Ovary (tissue), 9 donors: ENCODE results near the gene ACVR1B. TPM values are rescaled to one million over a fixed set of nuclear protein-coding genes. Genes with fewer than 3 reads are reported as not detected.

Experiments used
- DNase-seq, 5 donors: peaks; one replicate each; pipeline ENCODE4 v3.0.0-alpha.2; 2019 to 2020
- H3K27ac ChIP-seq, 2 donors: fragments of 200-600 bp; one replicate each; pipeline versions ENCODE4 v1.5.1 to v1.8.0; 2019 to 2022
- H3K27me3 ChIP-seq: fragments of 200-600 bp; one replicate; pipeline ENCODE4 v1.8.0; 2022
- H3K36me3 ChIP-seq: fragments of 200-600 bp; sonication (generic); one replicate; pipeline ENCODE4 v1.5.1; 2019
- H3K4me1 ChIP-seq: one replicate; pipeline ENCODE4 v1.8.1; 2013; ENCODE audit warnings: mild to moderate bottlenecking, moderate library complexity; ENCODE audit not compliant: insufficient read depth
- H3K4me3 ChIP-seq: fragments of 200-600 bp; sonication (generic); one replicate; pipeline ENCODE4 v1.5.1; 2017
- H3K9me3 ChIP-seq, 2 donors: fragments of 200-600 bp in 1 of 2; sonication (generic) in 1 of 2; one replicate each; pipeline versions ENCODE4 v1.5.1 to v1.8.1; 2013 to 2019; ENCODE audit warnings: mild to moderate bottlenecking in 1 of 2, moderate library complexity in 1 of 2
- CTCF ChIP-seq, 3 donors: fragments of 450-650 bp in 2 of 3; fragments of 200-600 bp in 1 of 3; IDR thresholded peaks; one replicate each; pipeline versions ENCODE4 v1.5.1 to v1.8.0; 2016 to 2022; ENCODE audit warnings: antibody characterized with exemption in 3 of 3, mild to moderate bottlenecking in 1 of 3
- EP300 ChIP-seq: sonication (generic); formaldehyde crosslinking; IDR thresholded peaks from one replicate; pipeline ENCODE4 v1.6.1; 2017; ENCODE audit warnings: antibody characterized with exemption
- POLR2A ChIP-seq: fragments of 450-650 bp; IDR thresholded peaks from one replicate; pipeline ENCODE4 v1.6.1; 2017; ENCODE audit warnings: antibody characterized with exemption, mild to moderate bottlenecking, moderate library complexity
- WGBS, 3 donors: extraction: QIAGEN DNeasy Blood & Tissue Kit in 1 of 3; methylation state at CpG; one replicate each; pipeline versions ENCODE4 v1.1.5 to v1.1.7; 2013 to 2017; 5-methylcytosine and 5-hydroxymethylcytosine counted together
- intact Hi-C, 4 donors: fragments of 100-400 bp; cut with DNase I; formaldehyde crosslinking; loops; one replicate each; pipeline versions ENCODE4 v1.11.0 to v1.15.1; 2022 to 2023
- polyA plus RNA-seq, 2 donors: library from polyadenylated mRNA; stranded (reverse); fragments of 200-250 nt in 1 of 2; fragments of 350-450 nt in 1 of 2; fragmentation: Illumina TruSeq in 1 of 2; extraction: RNeasy Lipid Tissue Mini Kit (QIAGEN cat#74804) in 1 of 2; gene quantifications; one replicate each; pipeline ENCODE4 v1.2.3, GENCODE V29; 2013 to 2014
- total RNA-seq, 7 donors: library from RNA; depleted of rRNA in 2 of 7; stranded (reverse); fragments of >200 nt in 2 of 7; fragmentation: NEBNext Ultra II Directional in 3 of 7; extraction: Animal tissue kit (Norgen Biotek cat#: 25700) in 3 of 7; gene quantifications; one replicate each; pipeline versions ENCODE4 v1.1.0 to v1.2.4, GENCODE V29; 2016 to 2023
- donor health status: DM: no; HTN: no; CAD: no; lungs with moderate emphysema.
- donor health status: DM: no; HTN: no; CAD: no.
- donor health status: Bipolar disorder and iron deficiency.
- donor health status: DM: yes; HTN: yes; CAD: no.
- donor health status: DM: no; HTN: no; CAD: no.
- donor health status: DM: yes; HTN: yes; CAD: no.

The ACVR1B gene
- total and polyA plus RNA-seq, 9 donors = 6.9 to 27.3 (median 19.1) TPM

GRCh38 chr12:51932218-51933076, 19.1 kb upstream of the ACVR1B start:
- Histone ChIP-seq H3K27ac (no peak overlapping the region), H3K27me3 (no peaks in the 10 kb centered on the region), H3K9me3 (no peaks in the 10 kb centered on the region), H3K4me1 (no peaks in the 10 kb centered on the region), H3K4me3 (no peak overlapping the region), H3K36me3 (no peaks in the 10 kb centered on the region)
- 67 to 74% (median 72%) methylated on average over 5 of the region's 5 CpGs for WGBS, 3 donors
- intact Hi-C loops = no loop called here
- no peak for TF ChIP-seq EP300
- no peak for TF ChIP-seq CTCF (IDR thresholded peaks at IDR 0.05)
- TF ChIP-seq POLR2A = no peak
- no peak for DNase-seq

- 62 to 74% (median 66%) methylated on average over 4 of the region's 4 CpGs for WGBS, 3 donors
- H3K4me1 ChIP-seq = no peaks in the 10 kb centered on the region
- no peak overlapping the region for H3K4me3 ChIP-seq
- H3K27ac ChIP-seq = no peak overlapping the region
- no peak for TF ChIP-seq POLR2A
- TF ChIP-seq EP300 = no peak
- TF ChIP-seq CTCF (IDR thresholded peaks at IDR 0.05) = no peak
- no peaks in the 10 kb centered on the region for H3K9me3 ChIP-seq
- intact Hi-C loops = no loop called here
- no peak for DNase-seq
- H3K27me3 ChIP-seq = no peaks in the 10 kb centered on the region
- no peaks in the 10 kb centered on the region for H3K36me3 ChIP-seq
Measured at GRCh38 chr12:51934080-51934479, 17.4 kb upstream of the ACVR1B start.

GRCh38 chr12:51937926-51938325, 13.6 kb upstream of the ACVR1B start:
- Histone ChIP-seq H3K27me3 (no peaks in the 10 kb centered on the region), H3K9me3 (no peaks in the 10 kb centered on the region), H3K27ac (no peak overlapping the region), H3K4me3 (no peak overlapping the region), H3K36me3 (no peaks in the 10 kb centered on the region), H3K4me1 (peaks cover 4% of the 10 kb centered on the region)
- 32 to 48% (median 45%) methylated on average over 2 of the region's 2 CpGs for whole genome bisulfite sequencing, 3 donors
- intact Hi-C loops = no loop called here
- TF ChIP-seq EP300 = no peak
- no peak for TF ChIP-seq POLR2A
- no peak for TF ChIP-seq CTCF (IDR thresholded peaks at IDR 0.05)
- no peak for DNase-seq

GRCh38 chr12:51938726-51939125, 12.8 kb upstream of the ACVR1B start:
- no peaks in the 10 kb centered on the region for H3K36me3 ChIP-seq
- H3K4me3 ChIP-seq = no peak overlapping the region
- intact Hi-C loops = no loop called here
- no peak for TF ChIP-seq EP300
- TF ChIP-seq POLR2A = no peak
- no peak for TF ChIP-seq CTCF (IDR thresholded peaks at IDR 0.05)
- WGBS, 3 donors = 90 to 97% (median 96%) methylated on average over 6 of the region's 6 CpGs
- H3K4me1 ChIP-seq = peaks cover 4% of the 10 kb centered on the region
- H3K9me3 ChIP-seq = no peaks in the 10 kb centered on the region
- no peak for DNase-seq
- no peak overlapping the region for H3K27ac ChIP-seq
- H3K27me3 ChIP-seq = no peaks in the 10 kb centered on the region
